ENCODE measurements around the gene MX2.

DNA sequence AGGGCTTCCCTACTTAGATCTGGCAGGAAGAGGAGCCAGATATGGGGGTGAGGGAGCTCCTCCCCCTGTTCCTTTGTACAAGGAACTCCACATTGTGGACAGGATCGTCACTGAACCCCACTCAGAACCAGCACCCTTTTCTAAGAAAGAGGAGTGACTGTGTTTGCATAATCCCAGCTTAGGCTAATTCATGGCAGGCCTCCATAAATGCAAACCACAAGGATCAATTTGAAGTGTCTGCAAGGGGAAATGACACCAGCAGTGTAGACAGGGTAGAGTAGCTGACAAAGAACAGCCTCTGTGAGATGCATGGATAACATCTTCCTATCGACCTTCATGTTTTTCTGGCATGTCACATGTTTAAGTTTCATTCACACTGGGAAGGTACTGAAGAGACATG, 75.9 kb downstream of the MX2 start:
- no peak for TF ChIP-seq EZH2 (IDR thresholded peaks at IDR 0.05; ENCODE audit: borderline replicate concordance, low read depth, low read length, severe bottlenecking)
- TF ChIP-seq, protein P1, sequence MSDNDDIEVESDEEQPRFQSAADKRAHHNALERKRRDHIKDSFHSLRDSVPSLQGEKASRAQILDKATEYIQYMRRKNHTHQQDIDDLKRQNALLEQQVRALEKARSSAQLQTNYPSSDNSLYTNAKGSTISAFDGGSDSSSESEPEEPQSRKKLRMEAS (IDR thresholded peaks at IDR 0.05; ENCODE audit: insufficient read depth, insufficient read length): no peak
- no peak for TF ChIP-seq POLR2A (IDR thresholded peaks at IDR 0.05; ENCODE audit: low read depth, low read length)
- TF ChIP-seq, protein P2, sequence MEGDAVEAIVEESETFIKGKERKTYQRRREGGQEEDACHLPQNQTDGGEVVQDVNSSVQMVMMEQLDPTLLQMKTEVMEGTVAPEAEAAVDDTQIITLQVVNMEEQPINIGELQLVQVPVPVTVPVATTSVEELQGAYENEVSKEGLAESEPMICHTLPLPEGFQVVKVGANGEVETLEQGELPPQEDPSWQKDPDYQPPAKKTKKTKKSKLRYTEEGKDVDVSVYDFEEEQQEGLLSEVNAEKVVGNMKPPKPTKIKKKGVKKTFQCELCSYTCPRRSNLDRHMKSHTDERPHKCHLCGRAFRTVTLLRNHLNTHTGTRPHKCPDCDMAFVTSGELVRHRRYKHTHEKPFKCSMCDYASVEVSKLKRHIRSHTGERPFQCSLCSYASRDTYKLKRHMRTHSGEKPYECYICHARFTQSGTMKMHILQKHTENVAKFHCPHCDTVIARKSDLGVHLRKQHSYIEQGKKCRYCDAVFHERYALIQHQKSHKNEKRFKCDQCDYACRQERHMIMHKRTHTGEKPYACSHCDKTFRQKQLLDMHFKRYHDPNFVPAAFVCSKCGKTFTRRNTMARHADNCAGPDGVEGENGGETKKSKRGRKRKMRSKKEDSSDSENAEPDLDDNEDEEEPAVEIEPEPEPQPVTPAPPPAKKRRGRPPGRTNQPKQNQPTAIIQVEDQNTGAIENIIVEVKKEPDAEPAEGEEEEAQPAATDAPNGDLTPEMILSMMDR (IDR thresholded peaks at IDR 0.05; ENCODE audit: extremely low read depth in 1 of 2, insufficient read depth in 1 of 2, low read depth in 1 of 2, low read length in 2 of 2): no peak
- no peak for TF ChIP-seq POLR2AphosphoS5 (IDR thresholded peaks at IDR 0.05; ENCODE audit: insufficient read depth, low read depth, low read length)
- no peak for TF ChIP-seq MYC (IDR thresholded peaks at IDR 0.05; ENCODE audit: low read depth, low read length)

Data from endothelial cell of umbilical vein (primary cell).